Gastroesophageal sphincter (tissue), 3 donors: Measurements from ENCODE around the gene ST8SIA6.

Experiments used
- EP300 ChIP-seq: sonication (generic); formaldehyde crosslinking; IDR thresholded peaks from one replicate; pipeline ENCODE4 v1.6.1; 2017; ENCODE audit warnings: antibody characterized with exemption, mild to moderate bottlenecking
- TF ChIP-seq, protein P1 (sequence below), 4 experiments: fragments of 200-600 bp in 2 of 4; fragments of 450-650 bp in 2 of 4; sonication (generic) in 1 of 4; IDR thresholded peaks; one replicate each; pipeline ENCODE4 v1.5.1; 2017 to 2019; ENCODE audit warnings: antibody characterized with exemption in 4 of 4, mild to moderate bottlenecking in 2 of 4, moderate library complexity in 2 of 4

DNA sequence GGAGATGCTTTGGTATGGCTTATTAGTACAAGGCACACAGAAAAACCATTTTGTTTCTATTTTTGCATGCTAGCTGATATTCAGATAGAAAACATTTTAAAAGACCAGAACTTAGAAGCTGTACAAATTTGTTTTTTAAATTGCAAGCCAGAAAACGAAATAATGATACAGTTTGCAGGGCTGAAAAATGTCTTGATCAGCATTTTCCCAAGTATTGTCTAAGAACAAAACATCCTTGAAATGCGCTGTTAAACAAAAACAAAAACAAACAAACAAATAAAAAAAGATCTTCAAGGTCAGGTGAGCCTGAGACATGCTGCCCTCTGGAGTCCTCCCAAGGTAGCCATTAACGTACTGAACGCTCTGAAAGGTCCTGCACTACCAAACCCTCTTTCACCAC lies 128.0 kb downstream of the ST8SIA6 start:
- TF ChIP-seq EP300, result no peak
- TF ChIP-seq, protein P1, sequence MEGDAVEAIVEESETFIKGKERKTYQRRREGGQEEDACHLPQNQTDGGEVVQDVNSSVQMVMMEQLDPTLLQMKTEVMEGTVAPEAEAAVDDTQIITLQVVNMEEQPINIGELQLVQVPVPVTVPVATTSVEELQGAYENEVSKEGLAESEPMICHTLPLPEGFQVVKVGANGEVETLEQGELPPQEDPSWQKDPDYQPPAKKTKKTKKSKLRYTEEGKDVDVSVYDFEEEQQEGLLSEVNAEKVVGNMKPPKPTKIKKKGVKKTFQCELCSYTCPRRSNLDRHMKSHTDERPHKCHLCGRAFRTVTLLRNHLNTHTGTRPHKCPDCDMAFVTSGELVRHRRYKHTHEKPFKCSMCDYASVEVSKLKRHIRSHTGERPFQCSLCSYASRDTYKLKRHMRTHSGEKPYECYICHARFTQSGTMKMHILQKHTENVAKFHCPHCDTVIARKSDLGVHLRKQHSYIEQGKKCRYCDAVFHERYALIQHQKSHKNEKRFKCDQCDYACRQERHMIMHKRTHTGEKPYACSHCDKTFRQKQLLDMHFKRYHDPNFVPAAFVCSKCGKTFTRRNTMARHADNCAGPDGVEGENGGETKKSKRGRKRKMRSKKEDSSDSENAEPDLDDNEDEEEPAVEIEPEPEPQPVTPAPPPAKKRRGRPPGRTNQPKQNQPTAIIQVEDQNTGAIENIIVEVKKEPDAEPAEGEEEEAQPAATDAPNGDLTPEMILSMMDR (IDR thresholded peaks at IDR 0.05), result no peak
